HepG2 (cell line): ENCODE measurements around the gene TULP4.

Source experiments
- EZH2 ChIP-seq: conservative IDR thresholded peaks from 2 replicates; pipeline ENCODE4 v1.6.1; 2012; ENCODE audit warnings: mild to moderate bottlenecking, low read depth, low read length, moderate library complexity
- GABPA ChIP-seq, 2 experiments: IDR thresholded peaks; 2 replicates each; pipeline ENCODE4 v1.6.1; 2011 to 2016; ENCODE audit warnings: low read depth in 2 of 2, low read length in 1 of 2, missing biosample characterization in 1 of 2, missing genetic modification characterization in 1 of 2
- RORA ChIP-seq: sonication (generic); formaldehyde crosslinking; IDR thresholded peaks from 2 replicates; pipeline ENCODE4 v1.5.0; 2020; ENCODE audit warnings: mild to moderate bottlenecking, missing genetic modification reagents, moderate library complexity
- TF ChIP-seq, protein P1 (sequence below): sonication (generic); formaldehyde crosslinking; IDR thresholded peaks from 2 replicates; pipeline ENCODE4 v1.8.0; 2022; ENCODE audit warnings: missing genetic modification reagents, mild to moderate bottlenecking, moderate library complexity, borderline replicate concordance

DNA sequence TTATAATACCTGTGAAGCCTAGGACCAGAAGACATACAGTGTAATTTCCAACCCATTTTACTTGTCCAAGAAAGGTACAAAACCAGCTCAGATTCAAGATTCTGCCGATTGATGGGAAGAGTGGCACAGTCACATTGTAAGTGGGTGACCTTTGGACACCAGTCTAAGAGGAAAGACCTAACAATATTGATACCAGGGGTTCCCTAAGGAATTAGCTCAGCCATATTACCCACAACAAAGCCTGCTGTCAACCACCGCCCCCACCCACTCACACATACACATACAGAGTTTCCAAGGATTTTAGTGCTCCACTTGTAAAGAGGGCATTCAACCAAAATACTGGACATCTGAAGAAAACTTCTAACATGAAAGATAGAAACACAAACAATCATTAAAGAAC is 219.7 kb downstream of the TULP4 start:
- TF ChIP-seq EZH2 (no peak), GABPA (IDR thresholded peaks at IDR 0.05; ENCODE audit: low read depth, low read length) (no peak), GABPA (CRISPR knock-in tag; IDR thresholded peaks at IDR 0.05; ENCODE audit: low read depth) (no peak), RORA (CRISPR knock-in tag) (no peak)
- TF ChIP-seq, protein P1, sequence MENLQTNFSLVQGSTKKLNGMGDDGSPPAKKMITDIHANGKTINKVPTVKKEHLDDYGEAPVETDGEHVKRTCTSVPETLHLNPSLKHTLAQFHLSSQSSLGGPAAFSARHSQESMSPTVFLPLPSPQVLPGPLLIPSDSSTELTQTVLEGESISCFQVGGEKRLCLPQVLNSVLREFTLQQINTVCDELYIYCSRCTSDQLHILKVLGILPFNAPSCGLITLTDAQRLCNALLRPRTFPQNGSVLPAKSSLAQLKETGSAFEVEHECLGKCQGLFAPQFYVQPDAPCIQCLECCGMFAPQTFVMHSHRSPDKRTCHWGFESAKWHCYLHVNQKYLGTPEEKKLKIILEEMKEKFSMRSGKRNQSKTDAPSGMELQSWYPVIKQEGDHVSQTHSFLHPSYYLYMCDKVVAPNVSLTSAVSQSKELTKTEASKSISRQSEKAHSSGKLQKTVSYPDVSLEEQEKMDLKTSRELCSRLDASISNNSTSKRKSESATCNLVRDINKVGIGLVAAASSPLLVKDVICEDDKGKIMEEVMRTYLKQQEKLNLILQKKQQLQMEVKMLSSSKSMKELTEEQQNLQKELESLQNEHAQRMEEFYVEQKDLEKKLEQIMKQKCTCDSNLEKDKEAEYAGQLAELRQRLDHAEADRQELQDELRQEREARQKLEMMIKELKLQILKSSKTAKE (CRISPR knock-in tag), result no peak
